Spleen (tissue), 7 donors: ENCODE measurements around the gene SPATA31A3.
"Not testable (repeated sequence)": the region's sequence is repeated elsewhere in the genome, so short reads cannot be mapped to it uniquely, and the experiment has no call there.

ENCODE experiments used
- CTCF ChIP-seq, 11 experiments: fragments of 200-600 bp in 7 of 11; fragments of 450-650 bp in 4 of 11; sonication (generic) in 4 of 11; IDR thresholded peaks in 8 of 11; conservative IDR thresholded peaks in 3 of 11; 1 replicate in 7 of 11; 2 replicates in 4 of 11; pipeline versions ENCODE4 v1.4.0 to v1.8.0; 2016 to 2021; ENCODE audit warnings: antibody characterized with exemption in 11 of 11, inconsistent platforms in 4 of 11, mild to moderate bottlenecking in 1 of 11
- POLR2A ChIP-seq, 3 donors: fragments of 450-650 bp; IDR thresholded peaks; one replicate each; pipeline ENCODE4 v1.5.1; 2017; ENCODE audit warnings: antibody characterized with exemption in 3 of 3, mild to moderate bottlenecking in 1 of 3
- donor health status: DM: no; HTN: no; CAD: no; lungs with moderate emphysema.
- donor health status: DM: no; HTN: no; CAD: no.
- donor health status: DM: no; HTN: no; CAD: no.

- TF ChIP-seq CTCF (IDR thresholded peaks at IDR 0.05 in 8 of 11, conservative IDR thresholded peaks at IDR 0.05 in 3 of 11); POLR2A (IDR thresholded peaks at IDR 0.05): not testable (repeated sequence)
These were observed 49.8 kb downstream of the SPATA31A3 start for GRCh38 chr9:66942400-66943155.
